ENCODE results near the gene BEND5.

The BEND5 gene

GRCh38 chr1:48749068-48749467 is 27.6 kb downstream of the BEND5 start:
- in situ Hi-C loops (cut with MboI; ENCODE audit: low pct_unique_long_range_greater_than_20kb, low sequenced_read_pairs, unreplicated experiment): no loop called here
- DNase-seq (ENCODE audit: low spot score): no peak

GRCh38 chr1:48746906-48747305 is 29.8 kb downstream of the BEND5 start:
- in situ Hi-C loops (cut with MboI; ENCODE audit: low pct_unique_long_range_greater_than_20kb, low sequenced_read_pairs, unreplicated experiment): no loop called here
- no peak for DNase-seq (ENCODE audit: low spot score)

More at GRCh38 chr1:48749068-48749467, 27.6 kb downstream of the BEND5 start:
- TF ChIP-seq CTCF (IDR thresholded peaks at IDR 0.05; ENCODE audit: extremely low read depth, insufficient read depth, missing control alignments): no peak

GRCh38 chr1:48744032-48744431 is 32.7 kb downstream of the BEND5 start:
- in situ Hi-C loops (cut with MboI; ENCODE audit: low pct_unique_long_range_greater_than_20kb, low sequenced_read_pairs, unreplicated experiment): no loop called here
- DNase-seq (ENCODE audit: low spot score): no peak

More at GRCh38 chr1:48746906-48747305, 29.8 kb downstream of the BEND5 start:
- no peak for TF ChIP-seq CTCF (IDR thresholded peaks at IDR 0.05; ENCODE audit: extremely low read depth, insufficient read depth, missing control alignments)

GRCh38 chr1:48743480-48743879 is 33.2 kb downstream of the BEND5 start:
- in situ Hi-C loops (cut with MboI; ENCODE audit: low pct_unique_long_range_greater_than_20kb, low sequenced_read_pairs, unreplicated experiment): no loop called here
- DNase-seq (ENCODE audit: low spot score): no peak
- TF ChIP-seq CTCF (IDR thresholded peaks at IDR 0.05; ENCODE audit: extremely low read depth, insufficient read depth, missing control alignments): no peak

More at GRCh38 chr1:48744032-48744431, 32.7 kb downstream of the BEND5 start:
- TF ChIP-seq CTCF (IDR thresholded peaks at IDR 0.05; ENCODE audit: extremely low read depth, insufficient read depth, missing control alignments): no peak

GRCh38 chr1:48741380-48741779 is 35.3 kb downstream of the BEND5 start:
- no peak for DNase-seq (ENCODE audit: low spot score)
- in situ Hi-C loops (cut with MboI; ENCODE audit: low pct_unique_long_range_greater_than_20kb, low sequenced_read_pairs, unreplicated experiment): no loop called here

GRCh38 chr1:48740621-48741020 is 36.1 kb downstream of the BEND5 start:
- no peak for DNase-seq (ENCODE audit: low spot score)
- TF ChIP-seq CTCF (IDR thresholded peaks at IDR 0.05; ENCODE audit: extremely low read depth, insufficient read depth, missing control alignments): no peak
- in situ Hi-C loops (cut with MboI; ENCODE audit: low pct_unique_long_range_greater_than_20kb, low sequenced_read_pairs, unreplicated experiment): no loop called here

More at GRCh38 chr1:48741380-48741779, 35.3 kb downstream of the BEND5 start:
- TF ChIP-seq CTCF (IDR thresholded peaks at IDR 0.05; ENCODE audit: extremely low read depth, insufficient read depth, missing control alignments): no peak

- in situ Hi-C loops (cut with MboI; ENCODE audit: low pct_unique_long_range_greater_than_20kb, low sequenced_read_pairs, unreplicated experiment): no loop called here
- no peak for TF ChIP-seq CTCF (IDR thresholded peaks at IDR 0.05; ENCODE audit: extremely low read depth, insufficient read depth, missing control alignments)
- DNase-seq (ENCODE audit: low spot score): no peak
Observed at GRCh38 chr1:48739091-48739490, 37.6 kb downstream of the BEND5 start.

Data from GM13977 (cell line).